Astrocyte of the spinal cord (primary cell): ENCODE data around the gene GPR150.
A peak's percentile ranks its signal among the peaks of the same experiment; 100 is the strongest.

Source experiments
- DNase-seq: peaks from one replicate; pipeline ENCODE4 v3.0.0; 2011; ENCODE audit warnings: low read depth, low spot score
- H3K4me3 ChIP-seq: 2 replicates; pipeline ENCODE4 v1.5.1; 2011; ENCODE audit warnings: low read depth, mild to moderate bottlenecking, low read length, moderate library complexity
- in situ Hi-C: cut with HindIII; loops from 2 replicates; pipeline ENCODE4 v1.10.0; 2017; ENCODE audit warnings: low sequenced_read_pairs
- TF ChIP-seq, protein P1 (sequence below): IDR thresholded peaks from 2 replicates; pipeline ENCODE4 v1.5.1; 2012; ENCODE audit warnings: low read depth, mild to moderate bottlenecking, low read length, inconsistent platforms

GPR150 gene

DNA sequence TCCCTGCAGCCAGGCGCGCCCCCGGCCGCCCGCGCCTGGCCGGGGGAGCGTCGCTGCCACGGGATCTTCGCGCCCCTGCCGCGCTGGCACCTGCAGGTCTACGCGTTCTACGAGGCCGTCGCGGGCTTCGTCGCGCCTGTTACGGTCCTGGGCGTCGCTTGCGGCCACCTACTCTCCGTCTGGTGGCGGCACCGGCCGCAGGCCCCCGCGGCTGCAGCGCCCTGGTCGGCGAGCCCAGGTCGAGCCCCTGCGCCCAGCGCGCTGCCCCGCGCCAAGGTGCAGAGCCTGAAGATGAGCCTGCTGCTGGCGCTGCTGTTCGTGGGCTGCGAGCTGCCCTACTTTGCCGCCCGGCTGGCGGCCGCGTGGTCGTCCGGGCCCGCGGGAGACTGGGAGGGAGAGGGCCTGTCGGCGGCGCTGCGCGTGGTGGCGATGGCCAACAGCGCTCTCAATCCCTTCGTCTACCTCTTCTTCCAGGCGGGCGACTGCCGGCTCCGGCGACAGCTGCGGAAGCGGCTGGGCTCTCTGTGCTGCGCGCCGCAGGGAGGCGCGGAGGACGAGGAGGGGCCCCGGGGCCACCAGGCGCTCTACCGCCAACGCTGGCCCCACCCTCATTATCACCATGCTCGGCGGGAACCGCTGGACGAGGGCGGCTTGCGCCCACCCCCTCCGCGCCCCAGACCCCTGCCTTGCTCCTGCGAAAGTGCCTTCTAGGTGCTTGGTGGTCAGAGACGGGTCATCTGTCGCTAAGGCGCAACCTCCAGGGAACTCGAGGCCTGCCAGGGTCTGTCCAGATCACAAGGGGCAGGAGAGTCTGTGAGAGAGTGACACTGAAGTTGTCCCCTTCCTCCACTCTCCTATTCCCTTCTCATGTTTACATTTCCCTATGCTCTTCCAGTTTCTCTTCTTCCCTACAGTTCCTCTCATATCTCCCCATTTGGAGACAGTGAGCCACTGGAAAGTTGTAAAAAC is 1.3 kb downstream of the GPR150 start:
- TF ChIP-seq, protein P1, sequence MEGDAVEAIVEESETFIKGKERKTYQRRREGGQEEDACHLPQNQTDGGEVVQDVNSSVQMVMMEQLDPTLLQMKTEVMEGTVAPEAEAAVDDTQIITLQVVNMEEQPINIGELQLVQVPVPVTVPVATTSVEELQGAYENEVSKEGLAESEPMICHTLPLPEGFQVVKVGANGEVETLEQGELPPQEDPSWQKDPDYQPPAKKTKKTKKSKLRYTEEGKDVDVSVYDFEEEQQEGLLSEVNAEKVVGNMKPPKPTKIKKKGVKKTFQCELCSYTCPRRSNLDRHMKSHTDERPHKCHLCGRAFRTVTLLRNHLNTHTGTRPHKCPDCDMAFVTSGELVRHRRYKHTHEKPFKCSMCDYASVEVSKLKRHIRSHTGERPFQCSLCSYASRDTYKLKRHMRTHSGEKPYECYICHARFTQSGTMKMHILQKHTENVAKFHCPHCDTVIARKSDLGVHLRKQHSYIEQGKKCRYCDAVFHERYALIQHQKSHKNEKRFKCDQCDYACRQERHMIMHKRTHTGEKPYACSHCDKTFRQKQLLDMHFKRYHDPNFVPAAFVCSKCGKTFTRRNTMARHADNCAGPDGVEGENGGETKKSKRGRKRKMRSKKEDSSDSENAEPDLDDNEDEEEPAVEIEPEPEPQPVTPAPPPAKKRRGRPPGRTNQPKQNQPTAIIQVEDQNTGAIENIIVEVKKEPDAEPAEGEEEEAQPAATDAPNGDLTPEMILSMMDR = no peak
- in situ Hi-C loops = no loop called here
- no peak for DNase-seq
- H3K4me3 ChIP-seq = peak overlapping the region; percentile 23

DNA sequence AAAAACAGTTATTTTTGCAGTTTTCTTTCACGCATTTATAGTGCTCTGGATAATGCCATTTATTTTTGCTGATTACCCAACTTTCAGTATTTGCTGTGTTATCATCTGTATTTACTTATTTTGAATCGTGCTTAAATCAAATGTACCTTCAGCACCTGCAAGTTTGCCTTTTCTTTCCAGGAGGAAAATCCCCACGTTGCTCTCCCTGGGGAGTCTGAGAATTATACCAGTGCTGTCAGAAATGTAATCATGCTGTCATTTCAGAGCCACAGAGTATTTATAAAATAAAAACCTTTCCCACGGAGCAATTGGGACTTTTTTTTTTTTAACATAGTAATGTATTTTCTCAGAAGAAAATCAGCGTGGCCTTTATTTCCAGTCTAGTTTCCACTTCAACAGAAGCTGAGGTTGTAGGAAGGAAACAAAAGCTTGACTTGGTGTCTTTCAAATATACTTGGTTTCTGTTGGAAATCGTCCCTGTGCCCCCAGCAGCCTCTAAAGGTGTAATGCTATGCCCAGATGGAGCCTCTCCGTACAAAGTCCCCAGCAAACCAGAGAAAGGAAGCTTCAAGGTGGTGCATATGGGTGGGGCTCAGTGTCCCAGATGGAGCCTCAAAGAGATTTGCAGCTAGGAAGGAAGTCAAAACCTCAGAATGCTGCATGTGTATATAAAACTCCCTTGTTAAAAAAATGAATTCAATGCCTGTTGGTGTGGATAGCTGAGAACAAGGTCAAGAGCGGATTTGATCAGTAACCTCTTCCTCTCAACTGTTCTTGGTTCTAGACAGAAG is 2.1 kb downstream of the GPR150 start:
- TF ChIP-seq, protein P1 = no peak
- no peak for DNase-seq
- in situ Hi-C loops = no loop called here
- H3K4me3 ChIP-seq = no peak overlapping the region

DNA sequence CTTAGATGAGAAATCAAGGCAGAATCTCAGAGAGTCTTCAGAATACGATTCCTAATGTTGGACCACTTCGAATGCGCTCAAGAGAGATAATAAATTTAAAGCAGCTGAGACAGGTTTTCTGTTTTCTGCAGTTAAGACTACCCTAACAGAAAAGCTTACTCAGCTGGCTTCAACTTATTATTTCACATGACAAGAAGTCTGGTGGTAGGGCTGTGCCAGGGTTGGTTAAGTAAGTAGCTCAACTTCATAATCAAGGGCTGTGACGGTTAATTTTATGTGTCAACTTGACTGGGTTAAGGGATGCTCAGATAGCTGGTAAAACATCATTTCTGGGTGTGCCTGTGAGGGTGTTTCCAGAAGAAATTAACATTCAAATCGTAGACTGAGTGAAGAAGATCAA is 3.8 kb downstream of the GPR150 start:
- H3K4me3 ChIP-seq = no peak overlapping the region
- in situ Hi-C loops = no loop called here
- DNase-seq = no peak
- TF ChIP-seq, protein P1 = no peak

- no peak for DNase-seq
- in situ Hi-C loops = no loop called here
- TF ChIP-seq, protein P1 = no peak
- no peak overlapping the region for H3K4me3 ChIP-seq
Measured at GRCh38 chr5:95624368-95624767, 4.5 kb downstream of the GPR150 start.

DNA sequence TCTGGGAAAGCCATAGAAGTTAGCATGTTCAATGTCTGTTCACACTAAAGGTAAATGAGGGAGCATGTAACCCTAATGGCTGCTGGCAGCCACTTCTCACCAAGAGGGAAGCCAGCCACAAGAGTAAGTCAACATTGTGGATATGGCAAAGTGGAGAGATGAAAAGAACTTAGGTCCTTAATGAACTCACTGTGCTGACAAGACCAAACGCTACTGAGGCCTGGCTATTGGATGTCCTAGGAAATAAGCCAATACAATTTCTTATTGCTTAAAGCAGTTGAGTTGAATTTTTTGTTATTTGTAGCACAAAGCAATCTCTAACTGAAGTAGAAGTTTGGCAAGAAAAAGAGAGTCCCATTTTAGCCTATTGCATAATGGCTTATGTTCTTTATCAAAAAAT is 6.8 kb downstream of the GPR150 start:
- no peak for DNase-seq
- in situ Hi-C loops = no loop called here
- TF ChIP-seq, protein P1 = no peak
- H3K4me3 ChIP-seq = no peak overlapping the region

DNA sequence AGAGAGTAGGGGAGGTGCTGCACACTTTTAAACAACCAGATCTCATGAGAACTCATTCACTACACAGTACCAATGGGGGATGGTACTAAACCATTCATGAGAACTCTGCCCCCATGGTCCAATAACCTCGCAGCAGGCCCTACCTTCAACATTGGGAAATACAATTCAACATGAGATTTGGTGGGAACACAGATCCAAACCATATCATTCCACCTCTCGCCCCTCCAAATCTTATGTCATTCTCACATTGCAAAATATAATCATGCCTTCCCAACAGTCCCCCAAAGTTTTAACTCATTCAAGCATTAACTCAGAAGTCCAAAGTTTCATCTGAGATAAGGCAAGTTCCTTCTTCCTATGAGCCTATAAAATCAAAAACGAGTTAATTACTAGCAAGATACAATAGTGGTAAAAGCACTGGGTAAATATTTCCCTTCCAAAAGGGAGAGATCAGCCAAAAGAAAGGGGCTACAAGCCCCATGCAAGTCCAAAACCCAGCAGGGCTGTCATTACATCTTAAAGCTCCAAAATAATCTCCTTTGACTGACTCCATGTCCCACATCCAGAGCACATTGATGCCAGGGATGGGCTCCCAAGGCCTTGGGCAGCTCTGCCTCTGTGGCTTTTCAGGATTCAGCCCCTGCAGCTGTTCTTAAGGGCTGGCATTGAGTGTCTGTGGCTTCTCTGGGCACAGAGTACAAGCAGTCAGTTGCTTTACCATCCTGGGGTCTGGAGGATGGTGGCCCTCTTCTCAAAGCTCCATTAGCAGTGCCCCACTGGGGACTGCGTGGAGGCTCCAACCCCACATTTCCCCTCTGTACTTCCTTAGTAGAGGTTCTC is 8.3 kb downstream of the GPR150 start:
- DNase-seq = no peak
- H3K4me3 ChIP-seq = no peak overlapping the region
- TF ChIP-seq, protein P1 = no peak
- in situ Hi-C loops = no loop called here
